HEK293T (cell line): ENCODE measurements around the gene ARHGAP9.

Experiments used
- CTCF ChIA-PET: fragments of 350-600 bp; formaldehyde crosslinking; extraction: SDS; loops from one replicate; lab custom pipeline; 2021; ENCODE audit warnings: antibody characterized with exemption, inconsistent platforms; lab: Yijun Ruan, JAX
- POLR2A ChIA-PET: fragments of 350-600 bp; formaldehyde crosslinking; extraction: SDS; loops from one replicate; lab custom pipeline; 2020; ENCODE audit warnings: antibody characterized with exemption, inconsistent platforms; lab: Yijun Ruan, JAX
- DNase-seq: peaks from one replicate; pipeline ENCODE4 v3.0.0; 2012; ENCODE audit warnings: mixed read lengths; ENCODE audit errors: extremely low spot score
- ARNT ChIP-seq: fragments of 450-650 bp; IDR thresholded peaks from 2 replicates; pipeline ENCODE4 v1.6.1; 2017; ENCODE audit warnings: mild to moderate bottlenecking
- BHLHE40 ChIP-seq: fragments of 450-650 bp; IDR thresholded peaks from 2 replicates; pipeline ENCODE4 v1.6.1; 2016; ENCODE audit warnings: mild to moderate bottlenecking, moderate library complexity, borderline replicate concordance
- CTBP1 ChIP-seq: fragments of 450-650 bp; IDR thresholded peaks from 2 replicates; pipeline ENCODE4 v1.6.1; 2016; ENCODE audit warnings: borderline replicate concordance
- ELF4 ChIP-seq: fragments of 450-650 bp; IDR thresholded peaks from 2 replicates; pipeline ENCODE4 v1.6.1; 2017; ENCODE audit warnings: antibody characterized with exemption
- FOXA1 ChIP-seq: fragments of 450-650 bp; IDR thresholded peaks from 2 replicates; pipeline ENCODE4 v1.6.1; 2016; ENCODE audit warnings: mild to moderate bottlenecking
- FOXK2 ChIP-seq: fragments of 450-650 bp; IDR thresholded peaks from 2 replicates; pipeline ENCODE4 v1.6.1; 2016; ENCODE audit warnings: mild to moderate bottlenecking
- FOXM1 ChIP-seq: fragments of 450-650 bp; IDR thresholded peaks from 2 replicates; pipeline ENCODE4 v1.6.1; 2017; ENCODE audit warnings: mild to moderate bottlenecking, borderline replicate concordance
- HDGF ChIP-seq: fragments of 450-650 bp; IDR thresholded peaks from 2 replicates; pipeline ENCODE4 v1.6.1; 2017; ENCODE audit warnings: antibody characterized with exemption, borderline replicate concordance
- L3MBTL2 ChIP-seq: fragments of 450-650 bp; conservative IDR thresholded peaks from 2 replicates; pipeline ENCODE4 v1.6.1; 2016; ENCODE audit warnings: mild to moderate bottlenecking
- LEF1 ChIP-seq: fragments of 450-650 bp; IDR thresholded peaks from 2 replicates; pipeline ENCODE4 v1.6.1; 2017; ENCODE audit warnings: mild to moderate bottlenecking, borderline replicate concordance
- NFRKB ChIP-seq: fragments of 450-650 bp; IDR thresholded peaks from 2 replicates; pipeline ENCODE4 v1.6.1; 2016; ENCODE audit warnings: mild to moderate bottlenecking, moderate library complexity
- SP1 ChIP-seq: fragments of 450-650 bp; IDR thresholded peaks from 2 replicates; pipeline ENCODE4 v1.6.1; 2017
- SUZ12 ChIP-seq: fragments of 450-650 bp; IDR thresholded peaks from 2 replicates; pipeline ENCODE4 v1.6.1; 2016; ENCODE audit warnings: mild to moderate bottlenecking
- TARDBP ChIP-seq: fragments of 450-650 bp; IDR thresholded peaks from 2 replicates; pipeline ENCODE4 v1.6.1; 2016
- ZNF384 ChIP-seq: fragments of 450-650 bp; IDR thresholded peaks from 2 replicates; pipeline ENCODE4 v1.6.1; 2016
- TF ChIP-seq, protein P1 (sequence below): fragments of 450-650 bp; IDR thresholded peaks from 2 replicates; pipeline ENCODE4 v1.6.1; 2016

ARHGAP9 gene

DNA sequence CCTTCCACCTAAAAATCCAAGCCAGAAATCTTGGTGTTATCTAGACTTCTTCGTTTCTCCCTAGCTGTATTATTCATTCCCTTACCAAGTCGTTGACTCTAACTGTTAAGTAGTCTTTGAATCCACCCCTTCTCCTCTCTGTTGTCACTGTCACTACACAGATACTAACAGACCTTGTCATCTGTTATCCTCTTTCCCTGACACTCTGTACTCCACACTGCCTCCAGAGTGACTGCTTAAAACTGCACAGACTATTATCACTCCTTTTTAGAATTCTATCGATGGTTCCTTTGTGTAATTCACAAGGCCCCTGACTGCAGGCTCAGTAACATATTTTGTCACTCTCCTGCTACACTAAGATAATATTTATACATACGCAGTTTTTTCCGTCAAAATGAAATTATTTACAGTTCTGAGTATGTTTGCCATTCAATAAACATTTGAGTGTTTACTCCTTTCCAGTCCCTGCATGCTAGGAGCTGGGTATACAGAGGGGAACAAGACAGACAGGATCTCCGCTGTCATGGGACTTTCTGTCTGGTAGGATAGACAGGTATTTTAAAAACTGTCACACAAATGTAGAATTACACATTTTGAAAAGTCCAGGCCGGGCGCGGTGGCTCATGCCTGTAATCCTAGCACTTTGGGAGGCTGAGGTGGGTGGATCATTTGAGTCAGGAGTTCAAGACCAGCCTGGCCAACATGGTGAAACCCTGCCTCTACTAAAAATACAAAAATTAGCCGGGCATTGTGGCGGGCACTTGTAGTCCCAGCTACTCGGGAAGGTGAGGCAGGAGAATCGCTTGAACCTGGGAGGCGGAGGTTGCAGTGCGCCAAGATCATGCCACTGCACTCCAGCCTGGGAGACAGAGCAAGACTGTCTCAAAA lies 12.0 kb upstream of the ARHGAP9 start:
- TF ChIP-seq, protein P1, sequence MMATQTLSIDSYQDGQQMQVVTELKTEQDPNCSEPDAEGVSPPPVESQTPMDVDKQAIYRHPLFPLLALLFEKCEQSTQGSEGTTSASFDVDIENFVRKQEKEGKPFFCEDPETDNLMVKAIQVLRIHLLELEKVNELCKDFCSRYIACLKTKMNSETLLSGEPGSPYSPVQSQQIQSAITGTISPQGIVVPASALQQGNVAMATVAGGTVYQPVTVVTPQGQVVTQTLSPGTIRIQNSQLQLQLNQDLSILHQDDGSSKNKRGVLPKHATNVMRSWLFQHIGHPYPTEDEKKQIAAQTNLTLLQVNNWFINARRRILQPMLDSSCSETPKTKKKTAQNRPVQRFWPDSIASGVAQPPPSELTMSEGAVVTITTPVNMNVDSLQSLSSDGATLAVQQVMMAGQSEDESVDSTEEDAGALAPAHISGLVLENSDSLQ: 0 out of 2 replicates have a peak, but pooled peaks have one; percentile 34
- no peak for TF ChIP-seq SP1
- CTCF ChIA-PET: interaction anchor here (0.6 to 0.7 kb wide), 2 partner anchors 28 to 33 kb away, joined by 3 to 4 read pairs; no protein-coding TSS in a partner anchor
- DNase-seq: no peak
- POLR2A ChIA-PET: interaction anchor here (1.7 to 4.2 kb wide), 2 partner anchors 26 to 28 kb away, joined by 4 to 18 read pairs; partner anchors contain the start of gene DDIT3

DNA sequence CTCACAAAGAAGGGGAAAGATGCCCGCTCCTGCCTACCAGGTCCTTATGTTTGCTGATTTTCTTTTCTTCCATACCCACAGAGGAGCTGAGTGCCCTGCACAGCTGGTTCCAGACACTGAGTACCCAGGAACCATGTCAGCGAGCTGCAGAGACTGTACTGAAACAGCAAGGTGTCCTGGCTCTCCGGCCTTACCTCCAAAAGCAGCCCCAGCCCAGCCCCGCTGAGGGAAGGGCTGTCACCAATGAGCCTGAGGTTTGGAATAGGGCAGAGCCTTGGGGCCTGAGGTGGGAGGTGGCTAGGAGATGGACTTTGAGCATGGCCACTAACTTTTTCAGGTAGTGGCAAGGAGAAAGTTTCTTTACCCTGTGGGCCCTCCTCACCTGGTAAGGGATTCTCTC lies 10.5 kb upstream of the ARHGAP9 start:
- ChIA-PET CTCF (no interaction called here), POLR2A (interaction anchor here (1.7 to 4.2 kb wide), 2 partner anchors 27 to 29 kb away, joined by 4 to 18 read pairs; partner anchors contain the start of gene DDIT3)
- DNase-seq: no peak
- TF ChIP-seq ZNF384: no peak
- TF ChIP-seq HDGF: no peak
- no peak for TF ChIP-seq FOXK2
- TF ChIP-seq ARNT: no peak
- TF ChIP-seq TARDBP: no peak
- TF ChIP-seq SUZ12: no peak
- no peak for TF ChIP-seq LEF1
- no peak for TF ChIP-seq FOXM1

DNA sequence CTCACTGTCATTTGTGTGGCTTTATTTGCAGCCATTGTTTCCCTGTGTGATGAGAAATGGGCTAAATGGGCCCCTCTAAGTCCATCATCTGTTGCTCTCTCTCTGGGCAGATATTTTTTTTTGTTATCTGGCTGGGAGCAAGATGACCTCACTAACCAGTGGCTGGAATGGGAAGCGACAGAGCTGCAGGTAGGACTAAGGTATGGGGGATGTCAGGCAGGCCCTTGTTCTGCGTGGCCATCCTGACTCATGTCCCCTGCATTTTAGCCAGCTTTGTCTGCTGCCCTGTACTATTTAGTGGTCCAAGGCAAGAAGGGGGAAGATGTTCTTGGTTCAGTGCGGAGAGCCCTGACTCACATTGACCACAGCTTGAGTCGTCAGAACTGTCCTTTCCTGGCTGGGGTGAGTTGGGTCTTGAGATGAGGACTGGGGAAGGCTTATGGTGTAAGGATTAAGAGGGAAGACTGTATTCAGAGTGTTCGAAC lies 9.5 kb upstream of the ARHGAP9 start:
- no peak for DNase-seq
- TF ChIP-seq BHLHE40: no peak
- TF ChIP-seq FOXA1: no peak
- ChIA-PET CTCF (interaction anchor here (0.8 kb wide), 1 partner anchor 17 kb away, joined by 3 read pairs; no protein-coding TSS in a partner anchor), POLR2A (interaction anchor here (4.2 kb wide), 1 partner anchor 30 kb away, joined by 18 read pairs; the partner anchor contains the start of gene DDIT3)

GRCh38 chr12:57488402-57489156 lies 8.9 kb upstream of the ARHGAP9 start:
- no peak for DNase-seq
- ChIA-PET CTCF (interaction anchor here (0.8 kb wide), 1 partner anchor 16 kb away, joined by 3 read pairs; no protein-coding TSS in a partner anchor), POLR2A (interaction anchor here (4.2 kb wide), 1 partner anchor 31 kb away, joined by 18 read pairs; the partner anchor contains the start of gene DDIT3)
- TF ChIP-seq FOXA1: no peak
- no peak for TF ChIP-seq ZNF384
- TF ChIP-seq ELF4: no peak
- TF ChIP-seq BHLHE40: no peak
- TF ChIP-seq NFRKB: no peak
- TF ChIP-seq CTBP1: no peak
- TF ChIP-seq, protein P1: no peak
- no peak for TF ChIP-seq HDGF
- no peak for TF ChIP-seq SUZ12
- no peak for TF ChIP-seq LEF1
- no peak for TF ChIP-seq TARDBP
- TF ChIP-seq SP1: no peak
- TF ChIP-seq ARNT: no peak
- TF ChIP-seq FOXK2: no peak
- TF ChIP-seq L3MBTL2: no peak
- no peak for TF ChIP-seq FOXM1

DNA sequence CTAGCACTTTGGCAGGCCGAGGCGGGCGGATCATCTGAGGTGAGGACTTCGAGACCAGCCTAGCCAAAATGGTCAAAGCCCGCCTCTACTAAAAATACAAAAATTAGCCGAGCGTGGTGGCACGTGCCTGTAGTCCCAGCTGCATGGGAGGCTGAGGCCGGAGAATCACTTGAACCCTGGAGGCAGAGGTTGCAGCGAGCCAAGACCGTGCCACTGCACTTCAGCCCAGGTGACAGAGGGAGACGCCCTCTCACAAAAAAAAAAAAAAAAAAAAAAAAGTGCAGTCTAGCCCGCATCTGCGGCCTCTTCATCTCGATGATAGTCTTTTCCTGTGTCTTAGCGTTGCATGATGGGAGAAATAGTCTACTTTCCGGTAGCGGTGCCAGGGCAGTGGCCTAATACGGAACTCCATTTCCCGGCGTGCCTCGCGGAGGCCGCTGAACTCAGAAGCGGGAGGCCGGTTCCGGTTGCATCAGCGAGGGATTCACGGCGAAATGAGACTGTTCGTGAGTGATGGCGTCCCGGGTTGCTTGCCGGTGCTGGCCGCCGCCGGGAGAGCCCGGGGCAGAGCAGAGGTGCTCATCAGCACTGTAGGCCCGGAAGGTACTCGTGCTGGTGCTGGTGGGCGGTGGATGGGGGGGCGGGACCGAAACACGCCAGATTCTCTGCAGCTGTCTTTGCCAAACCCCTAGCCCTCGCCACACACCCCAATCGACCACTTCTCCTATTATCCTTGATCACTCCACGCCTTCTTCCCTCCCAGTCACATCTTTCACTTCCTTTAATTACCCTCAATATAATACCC lies 8.1 kb upstream of the ARHGAP9 start, which contains the start of gene MARS1:
TSS of gene MARS1 (plus strand) at position 472 of the 805 bp plus-strand sequence. CDS start at position 495, 23 bp downstream.
- POLR2A ChIA-PET: interaction anchor here (0.9 to 4.2 kb wide), 5 partner anchors 11 to 36 kb away, joined by 3 to 18 read pairs (median 5); partner anchors contain the start of genes DDIT3 and INHBE
- CTCF ChIA-PET: interaction anchor here (1.4 kb wide), 1 partner anchor 29 kb away, joined by 3 read pairs; no protein-coding TSS in a partner anchor
- DNase-seq: peak; percentile 88
- TF ChIP-seq SUZ12 (no peak), CTBP1 (no peak), FOXM1 (no peak), ZNF384 (peak; percentile 99), BHLHE40 (no peak), ARNT (no peak), L3MBTL2 (peak; percentile 87), SP1 (no peak), FOXK2 (no peak), ELF4 (peak; percentile 51), TARDBP (no peak), HDGF (no peak), LEF1 (no peak), FOXA1 (no peak), NFRKB (no peak)
- TF ChIP-seq, protein P1: peak; percentile 34; the same call in 1 of the 2 replicates
